ENCODE measurements around the gene LCK.

The LCK gene

DNA sequence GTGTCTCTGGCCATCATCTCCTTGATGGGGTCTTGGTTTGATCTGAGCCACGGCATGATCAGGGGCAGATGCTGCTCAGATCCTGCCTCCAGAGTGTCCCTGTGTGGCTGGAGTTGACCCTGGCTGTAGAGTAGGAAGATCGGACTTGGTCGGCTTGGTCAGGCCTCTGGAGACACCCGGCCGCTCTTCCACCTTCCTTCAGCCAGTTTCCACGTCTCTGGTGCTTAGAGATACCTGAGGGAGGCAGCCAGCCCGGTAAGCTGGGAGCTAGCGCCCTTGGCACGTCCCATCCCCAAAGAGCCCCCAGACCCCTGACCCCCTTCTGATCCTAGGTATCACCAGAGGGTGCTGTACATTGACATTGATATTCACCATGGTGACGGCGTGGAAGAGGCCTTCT lies 76.1 kb downstream of the LCK start:
- DNase-seq (ENCODE audit: low spot score) = no peak

DNA sequence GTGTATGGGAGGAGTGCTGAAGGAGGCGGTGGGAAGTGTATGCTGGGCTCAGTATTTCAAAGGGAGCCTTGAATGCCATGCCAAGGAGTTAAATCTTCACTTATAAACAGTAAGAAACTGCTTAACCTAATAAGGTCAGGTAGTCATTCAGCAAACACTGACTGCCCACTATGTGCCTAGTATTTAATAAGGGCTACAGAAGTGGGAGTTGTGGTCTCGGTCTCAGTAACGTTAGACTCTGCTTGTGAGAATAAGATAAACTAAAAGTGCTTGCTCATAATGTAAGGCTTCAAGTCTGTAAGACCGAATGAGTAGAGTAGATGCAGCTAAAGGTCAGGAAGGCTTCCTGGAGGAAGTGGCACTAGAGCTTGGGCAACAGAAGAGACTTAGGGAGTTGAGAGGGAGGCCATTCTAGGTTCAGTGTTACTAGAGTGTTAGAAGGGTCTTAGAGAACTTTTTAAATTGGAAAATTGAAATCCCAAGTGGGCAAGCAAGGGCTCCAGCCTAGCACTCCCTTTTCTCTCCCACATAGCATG lies 78.9 kb downstream of the LCK start:
- no peak for DNase-seq (ENCODE audit: low spot score)

DNA sequence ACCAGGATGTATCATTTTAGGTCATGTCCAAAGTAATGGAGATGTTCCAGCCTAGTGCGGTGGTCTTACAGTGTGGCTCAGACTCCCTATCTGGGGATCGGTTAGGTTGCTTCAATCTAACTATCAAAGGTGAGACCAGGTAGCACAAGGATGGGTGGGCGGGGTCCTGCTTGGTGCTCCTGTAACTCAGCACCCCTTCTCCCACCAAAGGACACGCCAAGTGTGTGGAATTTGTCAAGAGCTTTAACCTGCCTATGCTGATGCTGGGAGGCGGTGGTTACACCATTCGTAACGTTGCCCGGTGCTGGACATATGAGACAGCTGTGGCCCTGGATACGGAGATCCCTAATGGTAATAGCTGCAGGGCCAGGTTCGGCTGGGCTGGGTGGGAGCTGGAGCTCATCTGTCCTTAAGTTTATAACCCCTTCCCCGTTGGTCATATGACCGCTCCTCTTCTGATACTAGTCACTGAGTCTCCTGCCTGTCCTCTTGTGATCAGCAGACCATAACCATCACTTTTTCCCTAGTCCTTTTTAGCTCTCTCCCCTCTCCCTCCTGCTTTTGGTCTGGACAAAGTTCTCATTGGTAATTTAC lies 79.6 kb downstream of the LCK start:
- DNase-seq (ENCODE audit: low spot score) = no peak

GRCh38 chr1:32331549-32331948 lies 80.5 kb downstream of the LCK start:
- DNase-seq (ENCODE audit: low spot score) = no peak

- DNase-seq (ENCODE audit: low spot score) = no peak
Measured at GRCh38 chr1:32332290-32333079, 81.4 kb downstream of the LCK start.

GRCh38 chr1:32333251-32333963 lies 82.3 kb downstream of the LCK start:
- no peak for DNase-seq (ENCODE audit: low spot score)

GRCh38 chr1:32334274-32334861 lies 83.3 kb downstream of the LCK start:
- no peak for DNase-seq (ENCODE audit: low spot score)

GRCh38 chr1:32334864-32335534 lies 83.9 kb downstream of the LCK start:
- DNase-seq (ENCODE audit: low spot score) = peak; percentile 79

GRCh38 chr1:32335535-32335789 lies 84.4 kb downstream of the LCK start:
- no peak for DNase-seq (ENCODE audit: low spot score)

Measured in NAMALWA (cell line).